Skeletal muscle satellite cell (primary cell): ENCODE data around the gene GDNF.
A peak's percentile ranks its signal among the peaks of the same experiment; 100 is the strongest.

Source experiments
- H3K27me3 ChIP-seq: 2 replicates; pipeline ENCODE4 v1.7.0; 2013; ENCODE audit warnings: low read length; ENCODE audit not compliant: control insufficient read depth, insufficient read depth
- H3K36me3 ChIP-seq: 2 replicates; pipeline ENCODE4 v1.7.0; 2013; ENCODE audit warnings: mild to moderate bottlenecking, control low read depth, low read length; ENCODE audit not compliant: insufficient read depth
- H3K4me1 ChIP-seq: 2 replicates; pipeline ENCODE4 v1.7.0; 2013; ENCODE audit warnings: low read length; ENCODE audit not compliant: control insufficient read depth, insufficient read depth
- H3K4me2 ChIP-seq: 2 replicates; pipeline ENCODE4 v1.7.0; 2013; ENCODE audit warnings: mild to moderate bottlenecking, low read length
- H3K4me3 ChIP-seq: 2 replicates; pipeline ENCODE4 v1.7.0; 2013; ENCODE audit warnings: low read length
- H3K9ac ChIP-seq: 2 replicates; pipeline ENCODE4 v1.7.0; 2013; ENCODE audit warnings: mild to moderate bottlenecking, low read depth, low read length, moderate library complexity
- H3K9me3 ChIP-seq: replicated peaks from 2 replicates; pipeline ENCODE4 v1.7.0; 2013; ENCODE audit warnings: mild to moderate bottlenecking, control low read depth, low read length

The GDNF gene

DNA sequence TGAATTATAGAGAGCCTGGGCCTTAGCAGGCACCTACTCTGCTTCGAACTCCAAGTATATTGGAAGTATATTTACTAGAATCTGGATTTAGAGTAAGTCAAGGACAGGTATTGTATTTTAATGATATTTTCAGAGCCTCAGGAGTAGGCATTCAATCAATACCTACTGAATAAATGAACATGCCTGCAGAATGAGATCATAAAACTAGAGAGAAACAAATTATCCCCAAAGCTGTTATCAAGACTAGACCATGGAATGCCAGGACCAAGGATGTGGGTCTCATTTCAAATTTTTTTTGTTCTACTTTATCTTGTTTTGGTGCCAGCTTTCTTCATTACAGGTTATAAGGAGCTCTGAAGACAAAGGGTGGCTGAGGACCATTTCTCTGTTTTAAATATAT is 66.0 kb downstream of the GDNF start:
- Histone ChIP-seq H3K27me3 (no peaks in the 10 kb centered on the region), H3K4me3 (no peak overlapping the region), H3K36me3 (no peaks in the 10 kb centered on the region), H3K9ac (no peak overlapping the region), H3K4me2 (no peak overlapping the region), H3K4me1 (peaks cover 33% of the 10 kb centered on the region), H3K9me3 (no peaks in the 10 kb centered on the region)

DNA sequence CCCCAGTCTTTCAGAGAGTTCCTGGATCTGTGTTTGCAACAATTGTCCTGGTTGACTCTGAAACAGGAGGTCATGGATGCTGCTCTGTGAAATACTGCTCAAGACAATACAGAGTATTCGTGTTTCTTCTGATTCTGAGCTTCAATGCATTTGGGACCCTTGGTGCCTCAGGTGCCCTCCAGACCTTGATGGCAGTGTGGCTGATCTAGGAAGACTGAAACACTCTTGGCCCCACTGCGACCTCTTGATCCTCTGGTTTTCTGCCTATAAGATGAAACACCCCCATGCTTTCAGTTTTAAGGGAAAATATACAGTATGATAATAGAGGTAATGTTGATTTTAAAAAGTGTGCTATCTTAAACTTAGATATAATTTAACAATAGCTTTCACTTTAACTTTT is 67.6 kb downstream of the GDNF start:
- Histone ChIP-seq H3K9me3 (no peaks in the 10 kb centered on the region), H3K4me1 (peaks cover 33% of the 10 kb centered on the region), H3K36me3 (no peaks in the 10 kb centered on the region), H3K4me2 (peak overlapping the region; percentile 33), H3K9ac (peak overlapping the region; percentile 72), H3K27me3 (no peaks in the 10 kb centered on the region), H3K4me3 (no peak overlapping the region)

GRCh38 chr5:37771731-37772130 is 68.1 kb downstream of the GDNF start:
- Histone ChIP-seq H3K9ac (peak overlapping the region; percentile 72), H3K27me3 (no peaks in the 10 kb centered on the region), H3K4me1 (peaks cover 35% of the 10 kb centered on the region), H3K9me3 (no peaks in the 10 kb centered on the region), H3K4me3 (no peak overlapping the region), H3K36me3 (no peaks in the 10 kb centered on the region), H3K4me2 (peak overlapping the region; percentile 54)

- no peaks in the 10 kb centered on the region for H3K36me3 ChIP-seq
- peaks cover 35% of the 10 kb centered on the region for H3K4me1 ChIP-seq
- H3K27me3 ChIP-seq = no peaks in the 10 kb centered on the region
- H3K4me3 ChIP-seq = peak overlapping the region; percentile 39
- H3K9ac ChIP-seq = peak overlapping the region; percentile 62
- H3K9me3 ChIP-seq = no peaks in the 10 kb centered on the region
- H3K4me2 ChIP-seq = peak overlapping the region; percentile 54
These were observed 68.6 kb downstream of the GDNF start for GRCh38 chr5:37771203-37771611.

- no peaks in the 10 kb centered on the region for H3K9me3 ChIP-seq
- H3K27me3 ChIP-seq = no peaks in the 10 kb centered on the region
- peak overlapping the region; percentile 62 for H3K9ac ChIP-seq
- H3K36me3 ChIP-seq = no peaks in the 10 kb centered on the region
- H3K4me3 ChIP-seq = peak overlapping the region; percentile 39
- peaks cover 35% of the 10 kb centered on the region for H3K4me1 ChIP-seq
- peak overlapping the region; percentile 54 for H3K4me2 ChIP-seq
These were observed 69.1 kb downstream of the GDNF start for GRCh38 chr5:37770786-37771185.

DNA sequence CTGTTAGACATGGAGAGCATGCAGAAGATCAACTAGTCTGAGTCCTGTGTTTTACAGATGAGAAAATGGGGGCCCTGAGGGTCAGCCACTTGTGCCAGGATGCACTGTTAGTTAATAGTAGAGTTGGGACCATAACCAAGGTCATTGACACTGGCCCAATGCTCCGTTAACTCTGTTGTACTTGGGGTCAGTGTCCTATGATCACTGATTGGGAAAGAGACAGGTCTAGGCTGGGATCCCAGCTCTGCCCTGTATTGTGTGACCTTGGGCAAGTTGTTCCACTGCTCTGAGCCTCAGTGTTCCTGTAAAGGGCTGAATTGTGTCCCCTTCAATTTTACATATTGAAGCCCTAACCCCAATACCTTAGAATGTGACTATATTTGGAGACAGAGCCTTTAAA is 70.0 kb downstream of the GDNF start:
- no peak overlapping the region for H3K4me3 ChIP-seq
- no peak overlapping the region for H3K9ac ChIP-seq
- no peaks in the 10 kb centered on the region for H3K9me3 ChIP-seq
- peaks cover 35% of the 10 kb centered on the region for H3K4me1 ChIP-seq
- H3K27me3 ChIP-seq = no peaks in the 10 kb centered on the region
- no peaks in the 10 kb centered on the region for H3K36me3 ChIP-seq
- no peak overlapping the region for H3K4me2 ChIP-seq

- no peak overlapping the region for H3K4me3 ChIP-seq
- H3K36me3 ChIP-seq = no peaks in the 10 kb centered on the region
- no peak overlapping the region for H3K9ac ChIP-seq
- H3K4me2 ChIP-seq = no peak overlapping the region
- peaks cover 35% of the 10 kb centered on the region for H3K4me1 ChIP-seq
- H3K27me3 ChIP-seq = no peaks in the 10 kb centered on the region
- H3K9me3 ChIP-seq = no peaks in the 10 kb centered on the region
These were observed 70.7 kb downstream of the GDNF start for GRCh38 chr5:37769108-37769507.

DNA sequence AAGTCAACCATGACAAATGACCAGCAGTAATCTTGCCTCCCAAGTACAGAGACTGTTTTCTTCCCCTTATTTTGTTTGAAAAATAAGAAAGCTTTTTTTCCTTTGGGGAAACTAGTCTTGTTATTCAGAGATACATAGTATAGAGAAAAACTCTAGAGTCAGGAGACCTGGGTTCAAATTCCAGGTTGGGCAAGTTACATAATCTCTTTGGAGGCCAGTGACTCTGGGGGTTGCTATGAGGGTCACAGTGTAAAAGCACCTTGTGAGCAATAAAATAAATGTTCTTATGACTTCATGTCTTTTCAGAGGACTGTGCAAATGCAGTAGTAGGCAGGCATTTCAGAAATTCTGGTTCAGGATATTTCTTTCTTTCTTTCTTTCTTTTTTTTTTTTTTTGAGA is 71.5 kb downstream of the GDNF start:
- no peaks in the 10 kb centered on the region for H3K36me3 ChIP-seq
- H3K27me3 ChIP-seq = no peaks in the 10 kb centered on the region
- no peak overlapping the region for H3K9ac ChIP-seq
- no peak overlapping the region for H3K4me3 ChIP-seq
- H3K4me2 ChIP-seq = no peak overlapping the region
- H3K4me1 ChIP-seq = peaks cover 35% of the 10 kb centered on the region
- no peaks in the 10 kb centered on the region for H3K9me3 ChIP-seq

GRCh38 chr5:37767961-37768360 is 71.9 kb downstream of the GDNF start:
- Histone ChIP-seq H3K4me2 (no peak overlapping the region), H3K9me3 (no peaks in the 10 kb centered on the region), H3K4me3 (no peak overlapping the region), H3K27me3 (no peaks in the 10 kb centered on the region), H3K36me3 (no peaks in the 10 kb centered on the region), H3K4me1 (peaks cover 33% of the 10 kb centered on the region), H3K9ac (no peak overlapping the region)

- Histone ChIP-seq H3K36me3 (no peaks in the 10 kb centered on the region), H3K4me3 (no peak overlapping the region), H3K9ac (no peak overlapping the region), H3K27me3 (no peaks in the 10 kb centered on the region), H3K4me1 (peaks cover 26% of the 10 kb centered on the region), H3K9me3 (no peaks in the 10 kb centered on the region), H3K4me2 (no peak overlapping the region)
These were observed 72.6 kb downstream of the GDNF start for GRCh38 chr5:37767251-37767650.
